ENCODE data around the gene SLC1A3.

The SLC1A3 gene

GRCh38 chr5:36670548-36670947, 64.1 kb downstream of the SLC1A3 start:
- H3K9me3 ChIP-seq (replicated peaks; ENCODE audit: insufficient read depth, low read length), result no peaks in the 10 kb centered on the region
- no peak overlapping the region for H3K4me2 ChIP-seq (ENCODE audit: low read depth, low read length)
- DNase-seq, result no peak
- H3K27ac ChIP-seq (ENCODE audit: low read length), result no peak overlapping the region
- no peak overlapping the region for H2AFZ ChIP-seq (ENCODE audit: low read length)
- no peaks in the 10 kb centered on the region for H3K36me3 ChIP-seq (replicated peaks; ENCODE audit: insufficient read depth, low read length)
- H3K79me2 ChIP-seq (ENCODE audit: low read length), result no peaks in the 10 kb centered on the region
- no peaks in the 10 kb centered on the region for H3F3A ChIP-seq (ENCODE audit: insufficient read depth, low read length)
- H3K27me3 ChIP-seq (replicated peaks; ENCODE audit: insufficient read depth, low read length), result no peaks in the 10 kb centered on the region
- no peaks in the 10 kb centered on the region for H3K9me2 ChIP-seq (replicated peaks; ENCODE audit: insufficient read depth, low read length)
- no peak for TF ChIP-seq EZH2 (optimal IDR thresholded peaks at IDR 0.05; ENCODE audit: low read depth, low read length)
- no peak for TF ChIP-seq EZH2phosphoT487 (IDR thresholded peaks at IDR 0.05; ENCODE audit: low read length)
- TF ChIP-seq CTCF (IDR thresholded peaks at IDR 0.05; ENCODE audit: low read length), result no peak
- no peaks in the 10 kb centered on the region for H3K4me1 ChIP-seq (ENCODE audit: low read length)
- no peaks in the 10 kb centered on the region for H4K20me1 ChIP-seq (ENCODE audit: insufficient read depth, low read length)
- H3K4me3 ChIP-seq (ENCODE audit: low read length), result no peak overlapping the region
- H3K9ac ChIP-seq (ENCODE audit: low read length), result no peak overlapping the region

DNA sequence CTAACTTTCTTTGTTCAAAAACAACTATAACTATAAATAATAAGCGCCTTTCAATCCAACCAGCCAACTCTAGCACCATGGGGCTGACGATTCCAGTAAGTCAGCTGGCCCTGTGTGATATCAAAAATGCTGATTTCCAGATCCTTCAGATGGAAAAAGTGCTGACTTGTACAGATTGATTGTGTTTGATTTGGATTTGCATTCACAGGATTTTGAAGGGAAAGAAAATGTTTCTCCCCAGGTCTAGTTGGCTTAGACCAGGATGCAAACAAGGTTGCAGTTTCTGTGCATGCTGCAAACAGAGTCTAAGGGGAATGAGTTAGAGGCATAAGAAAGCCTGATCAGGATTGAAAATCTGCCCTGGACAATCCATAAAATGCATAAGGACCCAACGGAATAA, 68.9 kb downstream of the SLC1A3 start:
- TF ChIP-seq EZH2phosphoT487 (IDR thresholded peaks at IDR 0.05; ENCODE audit: low read length) (no peak), EZH2 (optimal IDR thresholded peaks at IDR 0.05; ENCODE audit: low read depth, low read length) (no peak), CTCF (IDR thresholded peaks at IDR 0.05; ENCODE audit: low read length) (no peak)
- Histone ChIP-seq H3K4me3 (ENCODE audit: low read length) (no peak overlapping the region), H3K9ac (ENCODE audit: low read length) (no peak overlapping the region), H3K4me2 (ENCODE audit: low read depth, low read length) (no peak overlapping the region), H3K9me2 (replicated peaks; ENCODE audit: insufficient read depth, low read length) (no peaks in the 10 kb centered on the region), H3F3A (ENCODE audit: insufficient read depth, low read length) (no peaks in the 10 kb centered on the region), H3K9me3 (replicated peaks; ENCODE audit: insufficient read depth, low read length) (no peaks in the 10 kb centered on the region), H3K27me3 (replicated peaks; ENCODE audit: insufficient read depth, low read length) (no peaks in the 10 kb centered on the region), H2AFZ (ENCODE audit: low read length) (no peak overlapping the region), H3K36me3 (replicated peaks; ENCODE audit: insufficient read depth, low read length) (no peaks in the 10 kb centered on the region), H4K20me1 (ENCODE audit: insufficient read depth, low read length) (no peaks in the 10 kb centered on the region), H3K79me2 (ENCODE audit: low read length) (no peaks in the 10 kb centered on the region), H3K27ac (ENCODE audit: low read length) (no peak overlapping the region), H3K4me1 (ENCODE audit: low read length) (no peaks in the 10 kb centered on the region)
- no peak for DNase-seq

DNA sequence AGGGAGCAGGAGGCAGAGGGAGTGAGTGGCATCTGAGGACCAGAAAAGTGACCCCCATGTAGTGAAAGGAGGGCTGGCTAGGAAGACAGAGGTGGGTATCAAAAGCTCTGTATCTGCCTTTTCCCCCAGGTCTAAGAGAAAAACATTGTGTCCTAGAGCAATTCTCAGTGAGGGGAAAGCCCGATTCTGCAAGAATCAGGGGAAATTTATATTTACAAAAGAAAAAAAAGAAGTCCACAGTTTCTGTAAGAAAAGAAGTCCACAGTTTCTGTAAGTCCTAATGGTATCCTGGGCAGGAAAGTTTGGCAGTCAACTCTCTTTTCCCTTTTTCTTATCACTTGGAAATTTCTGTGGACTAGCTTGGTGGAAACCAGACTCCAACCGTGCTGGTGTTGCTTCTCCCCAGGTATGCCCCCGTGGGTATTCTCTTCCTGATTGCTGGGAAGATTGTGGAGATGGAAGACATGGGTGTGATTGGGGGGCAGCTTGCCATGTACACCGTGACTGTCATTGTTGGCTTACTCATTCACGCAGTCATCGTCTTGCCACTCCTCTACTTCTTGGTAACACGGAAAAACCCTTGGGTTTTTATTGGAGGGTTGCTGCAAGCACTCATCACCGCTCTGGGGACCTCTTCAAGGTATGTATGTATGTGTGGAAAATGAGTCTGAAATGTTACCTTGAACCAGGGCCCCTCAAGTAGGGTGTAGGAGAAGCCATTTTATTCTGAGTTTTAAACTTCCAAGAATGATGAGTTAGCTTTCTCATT, 73.0 kb downstream of the SLC1A3 start:
- no peaks in the 10 kb centered on the region for H3K9me3 ChIP-seq (replicated peaks; ENCODE audit: insufficient read depth, low read length)
- no peaks in the 10 kb centered on the region for H3K9me2 ChIP-seq (replicated peaks; ENCODE audit: insufficient read depth, low read length)
- no peaks in the 10 kb centered on the region for H3K4me1 ChIP-seq (ENCODE audit: low read length)
- no peaks in the 10 kb centered on the region for H4K20me1 ChIP-seq (ENCODE audit: insufficient read depth, low read length)
- DNase-seq, result no peak
- no peaks in the 10 kb centered on the region for H3F3A ChIP-seq (ENCODE audit: insufficient read depth, low read length)
- no peak overlapping the region for H2AFZ ChIP-seq (ENCODE audit: low read length)
- no peaks in the 10 kb centered on the region for H3K36me3 ChIP-seq (replicated peaks; ENCODE audit: insufficient read depth, low read length)
- no peak overlapping the region for H3K4me3 ChIP-seq (ENCODE audit: low read length)
- TF ChIP-seq CTCF (IDR thresholded peaks at IDR 0.05; ENCODE audit: low read length) (no peak), EZH2 (optimal IDR thresholded peaks at IDR 0.05; ENCODE audit: low read depth, low read length) (no peak), EZH2phosphoT487 (IDR thresholded peaks at IDR 0.05; ENCODE audit: low read length) (no peak)
- no peaks in the 10 kb centered on the region for H3K27me3 ChIP-seq (replicated peaks; ENCODE audit: insufficient read depth, low read length)
- H3K4me2 ChIP-seq (ENCODE audit: low read depth, low read length), result no peak overlapping the region
- H3K79me2 ChIP-seq (ENCODE audit: low read length), result no peaks in the 10 kb centered on the region
- no peak overlapping the region for H3K9ac ChIP-seq (ENCODE audit: low read length)
- H3K27ac ChIP-seq (ENCODE audit: low read length), result no peak overlapping the region
